Tibial nerve (tissue), 4 donors: ENCODE data around the gene MTCP1.

Source experiments
- CTCF ChIP-seq, 5 experiments: fragments of 200-600 bp in 3 of 5; fragments of 450-650 bp in 2 of 5; sonication (generic) in 3 of 5; IDR thresholded peaks; one replicate each; pipeline ENCODE4 v1.5.1; 2016 to 2019; ENCODE audit warnings: antibody characterized with exemption in 5 of 5, mild to moderate bottlenecking in 3 of 5, moderate library complexity in 2 of 5
- EP300 ChIP-seq, 2 donors: sonication (generic); formaldehyde crosslinking; IDR thresholded peaks; one replicate each; pipeline ENCODE4 v1.6.1; 2017; ENCODE audit warnings: antibody characterized with exemption in 2 of 2, mild to moderate bottlenecking in 1 of 2

DNA sequence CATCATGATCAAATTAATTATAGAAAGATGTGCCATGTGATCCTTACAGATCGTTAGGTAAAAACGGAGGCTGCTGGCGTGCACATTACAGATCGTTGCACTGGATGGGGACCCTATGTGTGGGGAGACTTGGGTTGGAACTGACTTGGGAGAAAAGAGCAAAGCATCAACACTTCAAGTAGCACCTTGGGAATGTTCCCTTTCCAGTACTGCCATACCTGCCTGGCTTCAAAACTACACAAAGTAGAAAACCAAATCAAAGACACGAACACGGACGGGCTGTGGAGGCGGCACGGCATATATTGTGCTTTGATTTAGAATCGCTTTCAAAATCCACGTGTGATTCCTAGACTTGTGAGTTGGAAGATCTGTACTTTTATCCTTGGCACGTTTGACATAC, 898 bp downstream of the MTCP1 start:
- TF ChIP-seq CTCF (IDR thresholded peaks at IDR 0.05) (no peak), EP300 (IDR thresholded peaks at IDR 0.05) (no peak)
